GM19025 (cell line): ENCODE data around the gene TSPO.

Experiments
- ATAC-seq: cut with Tn5 transposase; IDR thresholded peaks from one replicate; pipeline ENCODE4 v1.9.1; 2021; ENCODE audit warnings: mild to moderate bottlenecking, low read depth, moderate library complexity; ENCODE audit not compliant: unreplicated experiment

TSPO gene

DNA sequence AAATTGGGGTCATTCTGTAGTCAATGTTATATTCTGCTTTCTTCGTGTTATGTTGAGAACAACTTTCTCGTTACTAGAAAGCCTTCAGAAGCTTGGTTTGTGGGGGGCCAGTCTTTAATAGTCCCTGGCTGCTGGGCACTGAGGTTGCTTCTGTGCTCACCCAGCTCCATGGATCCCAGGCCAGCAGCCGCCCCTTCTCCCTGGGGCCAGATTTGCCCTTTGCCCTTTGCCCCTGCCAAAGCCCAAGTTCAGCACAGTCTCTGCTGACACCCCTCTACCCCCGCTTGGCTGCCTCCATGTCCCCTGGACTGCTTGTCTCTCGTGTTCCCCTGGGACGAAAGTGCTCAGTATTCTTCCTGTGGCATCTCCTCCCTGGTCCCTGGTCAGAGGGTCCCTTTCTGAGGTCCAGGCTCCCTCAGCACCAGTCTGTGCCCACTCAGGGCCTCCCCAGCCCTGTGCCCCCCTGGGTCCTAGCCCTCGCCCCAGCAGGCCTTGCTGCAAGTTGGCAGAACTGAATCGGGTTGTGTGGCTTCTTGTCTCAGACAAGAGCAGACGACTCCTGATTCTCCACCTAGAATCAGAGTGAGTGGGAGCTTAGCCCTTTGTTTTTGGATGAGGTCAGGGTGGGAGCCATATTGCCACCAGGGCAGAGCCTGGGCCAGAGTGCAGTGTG is 6.7 kb downstream of the TSPO start:
- no peak for ATAC-seq

GRCh38 chr22:43158778-43159483 is 7.6 kb downstream of the TSPO start:
- ATAC-seq: no peak

DNA sequence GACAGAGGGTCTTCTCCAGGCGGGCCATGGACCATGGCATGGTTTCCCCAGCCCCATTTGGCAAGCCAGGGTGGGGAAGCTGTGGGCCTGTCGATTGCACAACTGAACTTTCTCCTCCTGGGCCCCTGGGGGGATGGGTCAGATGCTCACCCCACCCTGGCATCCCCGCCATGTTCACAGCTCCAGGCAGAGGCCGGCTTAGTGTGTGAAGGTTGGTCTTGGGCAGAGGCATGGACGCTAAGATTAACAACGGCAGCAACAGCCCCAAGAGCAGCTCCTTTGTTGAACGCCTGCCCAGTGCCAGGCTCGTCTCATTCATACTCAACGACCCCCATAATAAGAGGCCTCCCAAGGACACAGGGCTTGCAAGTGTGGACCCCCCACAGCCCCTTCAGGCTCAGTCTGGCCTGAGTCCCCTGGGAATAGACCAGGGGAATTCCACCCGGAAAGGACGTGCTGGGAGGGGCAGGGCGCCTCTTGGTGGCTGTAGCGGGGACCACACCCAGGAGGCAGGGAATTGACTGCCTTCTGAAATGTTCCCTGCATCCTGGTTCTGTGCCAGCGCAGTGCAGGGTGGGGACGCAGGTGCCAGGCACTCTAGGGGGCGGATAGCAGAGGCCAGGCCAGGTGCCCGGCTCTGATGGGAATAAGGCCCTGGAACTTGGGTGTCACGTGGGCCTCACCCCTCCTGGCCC is 8.3 kb downstream of the TSPO start:
- ATAC-seq: no peak

- ATAC-seq: no peak
Observed at GRCh38 chr22:43160497-43161126, 9.3 kb downstream of the TSPO start.

GRCh38 chr22:43162412-43163150 is 11.2 kb downstream of the TSPO start:
- ATAC-seq: no peak

DNA sequence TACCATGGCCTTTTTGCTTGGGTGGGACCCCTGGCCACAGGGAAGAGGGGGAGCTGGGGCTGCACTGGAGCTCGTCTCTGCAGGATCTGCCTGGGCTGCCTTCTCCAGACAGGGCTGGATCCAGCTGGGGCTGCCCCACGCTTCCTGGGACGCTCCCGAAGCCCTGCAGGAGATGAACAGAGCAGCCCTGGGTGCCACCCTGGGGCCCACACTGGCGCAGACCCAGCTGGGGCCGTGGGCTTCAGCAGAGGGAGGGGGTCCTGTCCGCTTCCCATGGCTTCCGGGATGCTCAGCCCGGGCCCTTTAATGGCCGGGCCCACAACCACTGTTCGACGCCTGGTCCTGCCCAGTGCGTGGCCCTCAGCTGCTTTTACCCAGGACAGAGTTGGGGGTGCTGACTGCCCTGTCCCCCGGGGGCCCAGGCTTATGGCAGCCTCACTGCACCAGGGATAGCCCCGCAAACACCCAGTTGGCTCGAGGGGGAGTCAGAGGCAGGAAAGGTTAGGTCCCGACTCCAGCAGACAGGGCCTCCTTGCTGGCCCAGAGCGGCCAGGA is 12.0 kb downstream of the TSPO start:
- no peak for ATAC-seq

DNA sequence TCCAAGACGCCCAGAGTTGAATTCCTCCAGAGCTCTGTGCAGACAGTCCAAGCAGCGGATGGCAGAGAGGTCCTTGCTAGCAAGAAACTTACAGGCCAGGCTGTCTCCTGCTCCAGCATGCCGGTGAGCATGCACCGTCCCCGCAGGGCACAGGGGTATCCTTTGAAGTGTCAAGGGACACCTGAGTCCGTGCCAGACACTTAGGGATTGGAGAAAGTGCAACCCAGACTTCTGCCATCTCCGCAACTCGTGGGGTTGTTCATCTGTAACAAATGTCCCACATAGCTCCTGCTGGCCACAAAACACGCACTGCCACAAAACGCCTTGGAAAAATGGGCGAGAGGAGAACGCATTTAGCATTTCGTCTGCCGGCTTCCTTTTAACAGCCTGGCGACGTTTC is 13.3 kb downstream of the TSPO start:
- ATAC-seq: no peak

DNA sequence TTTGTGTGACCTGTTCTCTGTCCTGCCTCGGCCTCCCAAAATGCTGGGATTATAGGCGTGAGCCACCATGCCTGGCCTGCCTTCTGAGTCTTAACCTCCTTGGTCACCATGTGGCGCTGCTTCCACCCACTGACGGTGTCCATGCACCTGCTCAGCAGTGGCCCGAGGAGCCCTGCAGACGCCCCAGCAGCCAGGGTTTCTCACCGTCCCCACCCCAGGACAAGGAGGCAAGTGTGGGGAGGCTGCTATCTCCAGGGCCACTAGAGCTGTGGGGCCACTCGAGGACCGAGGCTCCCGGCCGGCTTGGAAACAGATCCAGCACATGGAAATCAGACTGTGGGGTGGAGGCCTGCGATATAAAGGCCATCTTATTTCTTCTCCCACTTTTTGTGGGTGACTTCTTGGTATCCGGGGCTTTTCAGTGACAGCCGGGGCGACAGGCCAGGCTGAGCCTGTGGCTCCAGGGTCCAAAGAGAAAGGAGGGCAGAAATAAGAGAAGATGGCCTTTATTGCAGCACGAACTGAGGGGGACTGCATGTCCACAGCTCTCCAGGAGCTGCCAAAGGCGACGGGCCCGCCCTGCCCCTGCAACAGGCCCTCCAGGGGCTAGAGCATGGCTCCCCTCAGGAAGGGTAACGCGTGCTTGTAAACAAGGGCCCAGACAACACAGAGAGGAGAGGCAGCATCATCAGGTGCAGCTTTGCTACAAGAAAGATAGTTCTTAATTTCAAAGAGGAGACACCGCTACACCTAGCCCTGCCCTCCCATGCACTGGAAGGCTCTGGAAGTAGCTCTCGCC is 15.0 kb downstream of the TSPO start:
- no peak for ATAC-seq

- no peak for ATAC-seq
Observed at GRCh38 chr22:43167001-43167589, 15.7 kb downstream of the TSPO start.

GRCh38 chr22:43168471-43169309 is 17.3 kb downstream of the TSPO start:
- no peak for ATAC-seq

- ATAC-seq: no peak
Observed at GRCh38 chr22:43169310-43170130, 18.2 kb downstream of the TSPO start.

- no peak for ATAC-seq
Observed at GRCh38 chr22:43170131-43170480, 18.7 kb downstream of the TSPO start.

DNA sequence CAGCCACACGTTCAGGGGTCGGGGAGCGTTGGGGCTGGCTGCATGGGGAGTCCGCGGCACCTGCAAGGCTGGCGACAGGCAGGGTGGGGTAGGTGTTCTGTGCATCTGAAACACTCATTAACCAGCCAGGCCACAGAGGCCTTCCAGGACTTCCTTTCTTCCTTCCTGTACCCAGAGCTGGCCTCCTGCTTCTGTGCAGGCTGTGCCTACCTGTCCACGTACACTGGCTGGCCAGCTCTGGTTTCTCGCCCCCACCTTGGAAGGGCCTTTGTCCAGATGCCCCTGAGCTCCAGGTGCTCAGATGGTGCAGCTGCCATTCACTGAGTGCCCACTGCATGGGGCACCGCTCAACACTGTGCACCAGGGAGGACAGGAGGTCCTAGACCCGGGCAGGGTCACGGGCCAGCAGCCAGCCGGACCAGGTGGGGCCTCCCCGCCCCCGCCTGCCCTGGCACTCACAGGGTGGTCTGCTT is 19.7 kb downstream of the TSPO start:
- ATAC-seq: no peak

GRCh38 chr22:43171607-43172006 is 20.2 kb downstream of the TSPO start:
- ATAC-seq: no peak

DNA sequence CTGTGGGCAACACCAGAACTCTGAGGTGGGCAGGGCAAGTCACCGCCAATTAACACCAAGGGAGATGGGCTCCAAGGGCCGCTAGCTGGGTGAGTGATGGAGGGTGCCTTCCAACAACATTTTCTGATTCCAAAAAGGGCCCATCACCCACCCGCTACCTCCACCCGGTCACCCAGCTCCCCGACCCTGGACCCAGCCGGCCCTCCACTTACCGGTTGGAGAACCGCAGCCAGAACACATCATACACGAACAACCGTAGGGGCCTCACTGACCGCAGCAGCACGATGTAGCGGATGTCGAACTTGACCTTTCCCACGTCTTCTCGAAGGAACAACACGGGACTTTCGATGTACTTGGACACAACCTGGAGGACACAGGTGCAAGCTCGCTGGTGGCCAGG is 20.8 kb downstream of the TSPO start:
- ATAC-seq: no peak

- no peak for ATAC-seq
Observed at GRCh38 chr22:43173566-43173965, 22.2 kb downstream of the TSPO start.

- ATAC-seq: no peak
Observed at GRCh38 chr22:43173976-43174720, 22.8 kb downstream of the TSPO start.
